H9 (cell line): ENCODE data around the gene MYLK. TPM values are rescaled to one million over a fixed set of nuclear protein-coding genes. Genes with fewer than 3 reads are reported as not detected.

Source experiments
- DNase-seq: peaks from one replicate; pipeline ENCODE4 v3.0.0-alpha.2; 2017
- H2AFZ ChIP-seq: one replicate; pipeline ENCODE4 v1.6.1; 2013; ENCODE audit warnings: mild to moderate bottlenecking, low read length, control low read depth, moderate library complexity
- H2AK5ac ChIP-seq: 2 replicates; pipeline ENCODE4 v1.6.1; 2013; ENCODE audit warnings: low read length, control low read depth, mixed read lengths; ENCODE audit not compliant: insufficient read length
- H2BK120ac ChIP-seq: one replicate; pipeline ENCODE4 v1.6.1; 2013; ENCODE audit warnings: low read depth, mild to moderate bottlenecking, low read length, control low read depth, inconsistent platforms; ENCODE audit not compliant: poor library complexity, severe bottlenecking
- H2BK12ac ChIP-seq: 2 replicates; pipeline ENCODE4 v1.6.1; 2013; ENCODE audit warnings: low read length, control low read depth, mixed read lengths, low read depth; ENCODE audit not compliant: insufficient read length
- H2BK15ac ChIP-seq: 2 replicates; pipeline ENCODE4 v1.6.1; 2013; ENCODE audit warnings: low read depth, low read length, control low read depth
- H2BK20ac ChIP-seq: one replicate; pipeline ENCODE4 v1.6.1; 2013; ENCODE audit warnings: low read depth, mild to moderate bottlenecking, low read length, control low read depth, inconsistent platforms; ENCODE audit not compliant: poor library complexity, severe bottlenecking
- H2BK5ac ChIP-seq: 2 replicates; pipeline ENCODE4 v1.6.1; 2013; ENCODE audit warnings: low read length, control low read depth, mixed read lengths; ENCODE audit not compliant: insufficient read length
- H3K14ac ChIP-seq: 2 replicates; pipeline ENCODE4 v1.6.1; 2013; ENCODE audit warnings: low read length, control low read depth; ENCODE audit not compliant: insufficient read depth
- H3K18ac ChIP-seq: 2 replicates; pipeline ENCODE4 v1.6.1; 2013; ENCODE audit warnings: low read depth, mild to moderate bottlenecking, mixed read lengths, low read length, control low read depth; ENCODE audit not compliant: insufficient read length
- H3K23ac ChIP-seq: 2 replicates; pipeline ENCODE4 v1.6.1; 2013; ENCODE audit warnings: low read length, control low read depth, mixed read lengths, low read depth; ENCODE audit not compliant: insufficient read length
- H3K23me2 ChIP-seq: 2 replicates; pipeline ENCODE4 v1.6.1; 2013; ENCODE audit warnings: low read depth, mild to moderate bottlenecking, mixed read lengths, low read length, control low read depth; ENCODE audit not compliant: insufficient read length, poor library complexity, severe bottlenecking
- H3K27ac ChIP-seq: 2 replicates; pipeline ENCODE4 v1.5.1; 2013; ENCODE audit warnings: low read length, control low read depth, mixed read lengths, low read depth; ENCODE audit not compliant: insufficient read length
- H3K27me3 ChIP-seq: 2 replicates; pipeline ENCODE4 v1.6.1; 2013; ENCODE audit warnings: low read length, control low read depth, inconsistent platforms; ENCODE audit not compliant: insufficient read depth
- H3K4ac ChIP-seq: 2 replicates; pipeline ENCODE4 v1.6.1; 2013; ENCODE audit warnings: low read depth, mild to moderate bottlenecking, control low read depth, inconsistent platforms, low read length, moderate library complexity
- H3K4me1 ChIP-seq: 2 replicates; pipeline ENCODE4 v1.6.1; 2013; ENCODE audit warnings: low read length, control low read depth, inconsistent platforms; ENCODE audit not compliant: insufficient read depth
- H3K4me2 ChIP-seq: 2 replicates; pipeline ENCODE4 v1.6.1; 2013; ENCODE audit warnings: low read length, control low read depth, mixed read lengths; ENCODE audit not compliant: insufficient read length, insufficient read depth
- H3K56ac ChIP-seq: 2 replicates; pipeline ENCODE4 v1.6.1; 2013; ENCODE audit warnings: low read depth, mild to moderate bottlenecking, mixed read lengths, low read length, control low read depth; ENCODE audit not compliant: insufficient read length
- H3K79me1 ChIP-seq: 2 replicates; pipeline ENCODE4 v1.6.1; 2013; ENCODE audit warnings: low read depth, mild to moderate bottlenecking, moderate library complexity, low read length, control low read depth, inconsistent platforms; ENCODE audit not compliant: insufficient read depth, poor library complexity, severe bottlenecking
- H3K79me2 ChIP-seq: 2 replicates; pipeline ENCODE4 v1.6.1; 2013; ENCODE audit warnings: low read length, control low read depth, inconsistent platforms; ENCODE audit not compliant: insufficient read depth
- H3K9ac ChIP-seq: 2 replicates; pipeline ENCODE4 v1.6.1; 2013; ENCODE audit warnings: low read length, control low read depth, mixed read lengths; ENCODE audit not compliant: insufficient read length; ENCODE audit errors: extremely low read depth
- H3K9me3 ChIP-seq: one replicate; pipeline ENCODE4 v1.6.1; 2013; ENCODE audit warnings: low read depth, low read length, inconsistent platforms; ENCODE audit not compliant: control insufficient read depth
- H3T11ph ChIP-seq: one replicate; pipeline ENCODE4 v1.6.1; 2013; ENCODE audit warnings: mild to moderate bottlenecking, low read length, control low read depth, inconsistent platforms
- H4K20me1 ChIP-seq: one replicate; pipeline ENCODE4 v1.6.1; 2013; ENCODE audit not compliant: control insufficient read depth, insufficient read length, insufficient read depth
- H4K5ac ChIP-seq: 2 replicates; pipeline ENCODE4 v1.6.1; 2013; ENCODE audit warnings: low read depth, mild to moderate bottlenecking, mixed read lengths, low read length, control low read depth; ENCODE audit not compliant: insufficient read length
- H4K8ac ChIP-seq: replicated peaks from 2 replicates; pipeline ENCODE4 v1.6.1; 2013; ENCODE audit warnings: low read length, control low read depth, mixed read lengths, low read depth; ENCODE audit not compliant: insufficient read length
- H4K91ac ChIP-seq: 2 replicates; pipeline ENCODE4 v1.6.1; 2013; ENCODE audit warnings: low read depth, mild to moderate bottlenecking, moderate library complexity, mixed read lengths, low read length, control low read depth; ENCODE audit not compliant: insufficient read length
- H3K27ac Mint-ChIP-seq, 3 experiments: 2 replicates in 2 of 3; 3 replicates in 1 of 3; pipeline ENCODE4 v1.8.0; 2020 to 2021; ENCODE audit warnings: mixed read lengths in 3 of 3, mild to moderate bottlenecking in 1 of 3, moderate library complexity in 1 of 3
- H3K27me3 Mint-ChIP-seq: 2 replicates; pipeline ENCODE4 v1.8.0; 2021; ENCODE audit warnings: low read depth, mild to moderate bottlenecking, moderate library complexity, mixed read lengths
- H3K36me3 Mint-ChIP-seq, 3 experiments: 2 replicates in 2 of 3; 3 replicates in 1 of 3; pipeline ENCODE4 v1.8.0; 2020 to 2021; ENCODE audit warnings: low read depth in 3 of 3, mixed read lengths in 3 of 3; ENCODE audit not compliant: insufficient read depth in 1 of 3
- H3K4me1 Mint-ChIP-seq, 2 experiments: 2 replicates each; pipeline ENCODE4 v1.8.0; 2020; ENCODE audit warnings: mixed read lengths in 2 of 2
- H3K4me3 Mint-ChIP-seq, 2 experiments: 2 replicates in 1 of 2; 3 replicates in 1 of 2; pipeline ENCODE4 v1.8.0; 2020 to 2021; ENCODE audit warnings: mild to moderate bottlenecking in 2 of 2, mixed read lengths in 2 of 2, moderate library complexity in 1 of 2
- H3K9me3 Mint-ChIP-seq, 2 experiments: 2 replicates in 1 of 2; 3 replicates in 1 of 2; pipeline ENCODE4 v1.8.0; 2020; ENCODE audit warnings: mild to moderate bottlenecking in 2 of 2, mixed read lengths in 2 of 2, moderate library complexity in 1 of 2
- CTCF ChIP-seq: fragments of 200-600 bp; sonication (generic); conservative IDR thresholded peaks from 3 replicates; pipeline ENCODE4 v1.8.0; 2021; ENCODE audit warnings: antibody characterized with exemption, mild to moderate bottlenecking
- WGBS: extraction: QIAGEN DNeasy Blood & Tissue Kit; methylation state at CpG from one replicate; pipeline ENCODE4 v1.1.7; 2013; ENCODE audit warnings: missing lambda C conversion rate, low lambda C conversion rate, mixed read lengths; ENCODE audit not compliant: insufficient read length; ENCODE audit errors: extremely low coverage; 5-methylcytosine and 5-hydroxymethylcytosine counted together
- total RNA-seq: library from RNA; stranded (reverse); gene quantifications from 2 replicates; pipeline ENCODE4 v1.2.1, GENCODE V29; 2021

Gene MYLK
- total RNA-seq, 1 experiment from 2014 or later = 10.1 TPM

GRCh38 chr3:123789760-123790159, 94.4 kb downstream of the MYLK start:
- WGBS = no CpG with 5 or more reads among the region's 5 CpGs
- Histone ChIP-seq H3K27ac (no peak overlapping the region), H4K20me1 (no peaks in the 10 kb centered on the region), H3K9me3 (no peaks in the 10 kb centered on the region), H3K23ac (no peak overlapping the region), H4K91ac (no peak overlapping the region), H2BK5ac (no peak overlapping the region), H4K8ac (no peak overlapping the region), H2AFZ (no peak overlapping the region), H3K27me3 (no peaks in the 10 kb centered on the region), H3K4me2 (no peak overlapping the region), H2BK20ac (no peak overlapping the region), H2BK120ac (no peak overlapping the region), H3K14ac (no peak overlapping the region), H2BK15ac (no peak overlapping the region), H2AK5ac (no peak overlapping the region), H3K23me2 (no peaks in the 10 kb centered on the region), H3K79me2 (no peaks in the 10 kb centered on the region), H3K4ac (no peak overlapping the region), H4K5ac (no peak overlapping the region), H3K18ac (no peak overlapping the region), H3T11ph (no peak overlapping the region), H3K56ac (no peak overlapping the region), H3K79me1 (no peaks in the 10 kb centered on the region), H3K9ac (no peak overlapping the region), H3K4me1 (no peaks in the 10 kb centered on the region; the same call in 1 of the 2 replicates), H2BK12ac (no peak overlapping the region)
- no peaks in the 10 kb centered on the region for H3K9me3 Mint-ChIP-seq
- H3K27me3 Mint-ChIP-seq = no peaks in the 10 kb centered on the region
- no peak for TF ChIP-seq CTCF
- no peak for DNase-seq
- peaks cover 0 to 3% (median 0%) of the 10 kb centered on the region in 3 experiments; a peak in 3 of 7 replicates for H3K36me3 Mint-ChIP-seq
- H3K4me3 Mint-ChIP-seq = no peak overlapping the region
- H3K4me1 Mint-ChIP-seq = peaks cover 0 to 8% of the 10 kb centered on the region in 2 experiments; a peak in 2 of 4 replicates
- H3K27ac Mint-ChIP-seq = no peak overlapping the region
